GM23338 (cell line): ENCODE measurements around the gene LNX1.

ENCODE experiments used
- CREB1 ChIP-seq: fragments of 250-450 bp; sonication (Bioruptor Pico); IDR thresholded peaks from 2 replicates; pipeline ENCODE4 v1.5.0; 2020; ENCODE audit warnings: low read depth, mild to moderate bottlenecking, moderate library complexity
- CTCF ChIP-seq, 2 experiments: fragments of 200-600 bp in 1 of 2; sonication (generic) in 1 of 2; conservative IDR thresholded peaks; 2 replicates each; pipeline versions ENCODE4 v1.5.1 to v1.6.1; 2016 to 2017; ENCODE audit warnings: antibody characterized with exemption in 2 of 2, low read depth in 2 of 2, mild to moderate bottlenecking in 2 of 2, moderate library complexity in 1 of 2
- ETS1 ChIP-seq: IDR thresholded peaks from 2 replicates; pipeline ENCODE4 v1.6.1; 2016; ENCODE audit warnings: antibody characterized with exemption
- EZH2 ChIP-seq: fragments of 200-600 bp; sonication (generic); IDR thresholded peaks from one replicate; pipeline ENCODE4 v1.8.0; 2017; ENCODE audit warnings: antibody characterized with exemption, mild to moderate bottlenecking, low read depth; ENCODE audit not compliant: unreplicated experiment
- EZH2phosphoT487 ChIP-seq: fragments of 200-600 bp; sonication (generic); IDR thresholded peaks from one replicate; pipeline ENCODE4 v1.8.1; 2018; ENCODE audit warnings: antibody characterized with exemption; ENCODE audit not compliant: unreplicated experiment
- JUNB ChIP-seq: IDR thresholded peaks from one replicate; pipeline ENCODE4 v1.6.1; 2016; ENCODE audit warnings: antibody characterized with exemption; ENCODE audit not compliant: unreplicated experiment
- NANOG ChIP-seq: IDR thresholded peaks from 2 replicates; pipeline ENCODE4 v1.6.1; 2016; ENCODE audit warnings: antibody characterized with exemption, borderline replicate concordance
- POLR2AphosphoS5 ChIP-seq: IDR thresholded peaks from 2 replicates; pipeline ENCODE4 v1.6.1; 2016; ENCODE audit warnings: antibody characterized with exemption, low read depth
- REST ChIP-seq: IDR thresholded peaks from one replicate; pipeline ENCODE4 v1.6.1; 2018; ENCODE audit warnings: antibody characterized with exemption; ENCODE audit not compliant: unreplicated experiment
- STAT1 ChIP-seq: IDR thresholded peaks from one replicate; pipeline ENCODE4 v1.6.1; 2016; ENCODE audit warnings: antibody characterized with exemption; ENCODE audit not compliant: unreplicated experiment
- ZNF114 ChIP-seq: fragments of 250-450 bp; sonication (Bioruptor Pico); IDR thresholded peaks from 2 replicates; pipeline ENCODE4 v1.5.0; 2020; ENCODE audit warnings: mild to moderate bottlenecking, moderate library complexity
- ZNF331 ChIP-seq: fragments of 250-450 bp; sonication (Bioruptor Pico); IDR thresholded peaks from 2 replicates; pipeline ENCODE4 v1.5.0; 2020; ENCODE audit warnings: low read depth, mild to moderate bottlenecking, moderate library complexity

- TF ChIP-seq CTCF (conservative IDR thresholded peaks at IDR 0.05; ENCODE audit: low read depth in 2 of 2) (no peak), REST (no peak), CREB1 (CRISPR knock-in tag) (no peak), EZH2 (no peak), EZH2phosphoT487 (no peak), JUNB (no peak), POLR2AphosphoS5 (no peak), STAT1 (no peak), ZNF331 (no peak), ZNF114 (no peak), NANOG (no peak), ETS1 (no peak)
Measured at GRCh38 chr4:53507058-53507457, 84.2 kb downstream of the LNX1 start.
